ENCODE data around the gene BTBD16. TPM values are rescaled to one million over a fixed set of nuclear protein-coding genes. Genes with fewer than 3 reads are reported as not detected.

Gene BTBD16
- total and polyA plus RNA-seq, 10 of the 15 experiments (the other 5 are each of a cell fraction or from before 2014, with no cell fraction given) = 0.11 TPM; not detected in 9

DNA sequence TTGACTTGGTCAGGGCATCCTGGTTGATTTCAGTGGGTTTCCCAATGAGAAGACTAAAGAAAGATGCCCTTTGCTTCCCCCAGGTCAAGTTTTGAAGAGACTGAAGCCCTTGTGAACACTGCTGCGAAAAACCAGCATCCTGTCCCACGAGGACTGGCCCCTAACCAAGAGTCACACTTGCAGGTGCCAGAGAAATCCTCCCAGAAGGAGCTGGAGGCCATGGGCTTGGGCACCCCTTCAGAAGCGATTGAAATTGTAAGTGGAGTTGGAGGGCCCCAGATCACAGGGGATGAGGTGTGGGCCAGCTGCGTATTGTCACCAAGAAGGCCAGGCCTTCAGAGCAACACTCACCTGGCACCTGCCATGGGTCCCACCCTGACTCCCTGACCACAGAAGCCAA lies 43.3 kb upstream of the BTBD16 start:
- no TSS peak for BruUV-seq (replicated peaks)
- no peaks in the 10 kb centered on the region for H3K79me2 ChIP-seq (ENCODE audit: control insufficient read depth, insufficient read depth, low read length)
- no peaks in the 10 kb centered on the region for H4K20me1 ChIP-seq (ENCODE audit: control insufficient read depth, insufficient read depth)
- DNase-seq (ENCODE audit: low read depth, low spot score) (no peak), FAIRE-seq (no peak), ATAC-seq (no peak)
- ChIA-PET RAD21 (ENCODE audit: unreplicated experiment) (no interaction called here), CTCF (interaction anchor here (0.9 kb wide), 1 partner anchor 111 kb away, joined by 4 read pairs; no protein-coding TSS in a partner anchor), POLR2A (no interaction called here), SMC1A (ENCODE audit: uncharacterized antibody, unreplicated experiment) (no interaction called here)
- no peak overlapping the region for H3K4me3 ChIP-seq
- WGBS (ENCODE audit: insufficient coverage, insufficient replicate concordance, low lambda C conversion rate, missing lambda C conversion rate) = 34% methylated on average over 4 of the region's 4 CpGs
- no peak overlapping the region for H3K4me2 ChIP-seq (ENCODE audit: control insufficient read depth, insufficient read depth)
- no peak overlapping the region for H3K27ac ChIP-seq (ENCODE audit: control insufficient read depth, insufficient read depth)
- intact Hi-C loops (cut with micrococcal nuclease; ENCODE audit: unreplicated experiment) = no loop called here
- H3K4me1 ChIP-seq (ENCODE audit: control insufficient read depth, insufficient read depth, low read length) = no peaks in the 10 kb centered on the region
- H3K9ac ChIP-seq (ENCODE audit: control insufficient read depth, insufficient read depth, low read length) = no peak overlapping the region
- H2AFZ ChIP-seq (ENCODE audit: control insufficient read depth, low read depth, low read length) = no peak overlapping the region
- TF ChIP-seq, protein P1, sequence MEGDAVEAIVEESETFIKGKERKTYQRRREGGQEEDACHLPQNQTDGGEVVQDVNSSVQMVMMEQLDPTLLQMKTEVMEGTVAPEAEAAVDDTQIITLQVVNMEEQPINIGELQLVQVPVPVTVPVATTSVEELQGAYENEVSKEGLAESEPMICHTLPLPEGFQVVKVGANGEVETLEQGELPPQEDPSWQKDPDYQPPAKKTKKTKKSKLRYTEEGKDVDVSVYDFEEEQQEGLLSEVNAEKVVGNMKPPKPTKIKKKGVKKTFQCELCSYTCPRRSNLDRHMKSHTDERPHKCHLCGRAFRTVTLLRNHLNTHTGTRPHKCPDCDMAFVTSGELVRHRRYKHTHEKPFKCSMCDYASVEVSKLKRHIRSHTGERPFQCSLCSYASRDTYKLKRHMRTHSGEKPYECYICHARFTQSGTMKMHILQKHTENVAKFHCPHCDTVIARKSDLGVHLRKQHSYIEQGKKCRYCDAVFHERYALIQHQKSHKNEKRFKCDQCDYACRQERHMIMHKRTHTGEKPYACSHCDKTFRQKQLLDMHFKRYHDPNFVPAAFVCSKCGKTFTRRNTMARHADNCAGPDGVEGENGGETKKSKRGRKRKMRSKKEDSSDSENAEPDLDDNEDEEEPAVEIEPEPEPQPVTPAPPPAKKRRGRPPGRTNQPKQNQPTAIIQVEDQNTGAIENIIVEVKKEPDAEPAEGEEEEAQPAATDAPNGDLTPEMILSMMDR (IDR thresholded peaks at IDR 0.05 in 2 of 3, conservative IDR thresholded peaks at IDR 0.05 in 1 of 3; ENCODE audit: control insufficient read depth in 2 of 3, extremely low read depth in 1 of 3, insufficient read depth in 1 of 3, low read depth in 3 of 3, low read length in 3 of 3) = no peak
- TF ChIP-seq DPF2 (IDR thresholded peaks at IDR 0.05) (no peak), MEF2A (IDR thresholded peaks at IDR 0.05; ENCODE audit: insufficient read depth, low read depth, low read length) (no peak), NFIC (IDR thresholded peaks at IDR 0.05; ENCODE audit: low read depth, low read length) (no peak), SMAD1 (IDR thresholded peaks at IDR 0.05; ENCODE audit: low read depth, partially characterized antibody) (no peak), ZNF274 (IDR thresholded peaks at IDR 0.05; ENCODE audit: insufficient read depth, insufficient read length) (no peak), CBX5 (IDR thresholded peaks at IDR 0.05; ENCODE audit: low read depth) (no peak), ZBED1 (IDR thresholded peaks at IDR 0.05; ENCODE audit: borderline replicate concordance) (no peak)
- in situ Hi-C loops (cut with MboI) = no loop called here
- H3K36me3 ChIP-seq (ENCODE audit: control insufficient read depth in 2 of 2, insufficient read depth in 2 of 2, low read length in 1 of 2) = no peaks in the 10 kb centered on the region
- H3K9me3 ChIP-seq (replicated peaks; ENCODE audit: control insufficient read depth, insufficient read depth, low read length) = no peaks in the 10 kb centered on the region
- peaks cover 0 to 1% of the 10 kb centered on the region in 2 experiments; a peak in 2 of 4 replicates for H3K27me3 ChIP-seq (replicated peaks in 1 of 2; ENCODE audit: control insufficient read depth in 2 of 2, insufficient read depth in 2 of 2, low read length in 1 of 2)
